Heart left ventricle (tissue), 13 donors: ENCODE results near the gene FNDC3B.

Experiments
- CTCF ChIP-seq, 12 donors: fragments of 200-600 bp; sonication (generic) in 4 of 12; IDR thresholded peaks; one replicate each; pipeline versions ENCODE4 v1.5.0 to v1.8.0; 2018 to 2022; ENCODE audit warnings: antibody characterized with exemption in 12 of 12, mild to moderate bottlenecking in 5 of 12
- POLR2A ChIP-seq, 2 donors: fragments of 450-650 bp; IDR thresholded peaks; one replicate each; pipeline ENCODE4 v1.6.1; 2017; ENCODE audit warnings: antibody characterized with exemption in 2 of 2, mild to moderate bottlenecking in 2 of 2, moderate library complexity in 2 of 2
- donor health status: ischemic (EF 13 %, LVEDD 7.1; RV severe dilation, severe dysfunction).
- donor health status: DM: no; HTN: yes; CAD: no.
- donor health status: DM: no; HTN: no; CAD: no.
- donor health status: ischemic (EF 25% LVEDD 6.9; RV normal size, moderate dysfunction).
- donor health status: ischemic (EF 25% LVEDD 5.7; RV mildly dilated, moderate dysfunction).
- donor health status: ischemic (EF 35%, LVEDD 5.7; RV mildly dilated, moderate dysfunction).
- donor health status: nonischemic (EF 11% LVEDD 7.7; RV severe dilation, severe dysfunction).
- donor health status: DM: yes; HTN: yes; CAD: no.
- donor health status: PGD.
- donor health status: ischemic (EF 29% LVEDD 5.4; RV normal size, mild dysfunction).
- donor health status: nonischemic (EF 23%, LVEDD 6.1; RV moderate dilation, normal function).

- no peak for TF ChIP-seq CTCF (IDR thresholded peaks at IDR 0.05)
- TF ChIP-seq POLR2A (IDR thresholded peaks at IDR 0.05) = no peak
Observed at GRCh38 chr3:172362583-172362982, 323.2 kb downstream of the FNDC3B start.
